GM19328 (cell line): ENCODE measurements around the gene PEF1.

Experiments
- ATAC-seq: cut with Tn5 transposase; IDR thresholded peaks from one replicate; pipeline ENCODE4 v1.9.1; 2021; ENCODE audit warnings: mild to moderate bottlenecking, moderate library complexity; ENCODE audit not compliant: unreplicated experiment

The PEF1 gene

DNA sequence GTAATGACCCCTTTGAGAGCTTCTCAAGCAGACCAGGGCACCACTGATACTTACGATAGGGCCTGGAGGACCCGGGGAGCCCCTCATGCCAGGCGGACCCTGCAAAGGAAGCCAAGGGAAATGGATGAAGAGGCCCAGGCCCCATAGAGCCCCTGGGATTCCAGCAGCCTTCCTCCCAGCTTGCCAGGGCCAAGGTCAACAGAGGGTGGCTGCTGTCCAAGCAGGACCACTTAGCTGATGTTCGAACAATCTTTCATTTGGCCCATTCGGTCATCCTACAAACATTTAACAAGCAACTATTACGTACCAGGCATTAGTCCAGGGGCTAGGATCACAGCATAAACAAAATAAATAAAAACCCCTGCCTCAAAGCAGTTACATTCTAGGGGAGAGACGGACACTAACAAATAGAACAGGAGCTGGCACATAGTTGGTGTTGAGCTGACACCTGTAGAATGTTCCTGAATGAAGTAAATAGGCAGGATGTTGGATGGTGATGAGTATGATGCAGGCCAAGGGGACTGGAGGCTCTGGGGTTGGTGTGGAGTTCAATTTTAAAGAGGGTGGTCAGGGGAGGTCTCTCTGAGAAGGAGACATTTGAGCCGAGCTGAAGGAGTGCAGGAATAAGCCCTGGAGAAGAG lies 27.0 kb upstream of the PEF1 start:
- ATAC-seq, result no peak

DNA sequence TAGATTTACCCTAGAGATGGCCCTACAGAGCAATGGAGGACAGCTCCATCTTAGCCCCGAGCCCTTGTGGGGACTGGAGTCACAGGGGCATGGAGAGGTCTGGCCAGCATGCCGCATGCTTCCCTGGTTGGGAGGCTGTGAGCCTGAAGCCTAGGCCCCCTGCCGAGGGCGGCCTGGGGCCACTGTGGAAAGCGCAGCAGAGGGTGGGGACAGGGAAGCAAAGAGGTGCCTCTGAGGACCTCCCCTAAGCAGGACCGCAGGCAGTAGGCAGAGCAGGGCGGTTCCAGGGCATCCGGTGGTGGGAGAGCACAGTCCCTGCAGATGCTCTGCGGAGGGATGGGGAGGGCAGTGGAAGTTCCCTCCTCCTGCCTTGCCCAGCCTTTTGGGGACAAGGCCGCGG lies 26.5 kb upstream of the PEF1 start:
- no peak for ATAC-seq

DNA sequence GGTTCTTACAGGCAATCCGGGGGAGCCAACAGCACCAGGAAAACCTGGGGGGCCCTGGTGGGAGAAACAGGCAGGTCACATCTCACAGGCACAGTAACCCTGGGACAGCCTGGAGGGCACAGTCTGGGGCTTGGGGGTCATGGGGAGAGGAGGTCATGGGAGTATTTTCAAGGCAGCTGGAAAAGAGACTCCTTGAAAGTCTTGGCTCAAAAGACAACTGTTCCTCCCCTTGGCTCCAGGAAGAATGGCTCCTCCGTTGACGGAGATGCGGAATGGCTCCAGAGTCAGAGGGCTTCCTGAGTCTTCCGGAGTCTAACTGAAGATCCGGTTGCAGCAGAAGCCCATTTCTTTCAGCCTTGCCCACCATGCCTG lies 25.9 kb upstream of the PEF1 start:
- no peak for ATAC-seq

DNA sequence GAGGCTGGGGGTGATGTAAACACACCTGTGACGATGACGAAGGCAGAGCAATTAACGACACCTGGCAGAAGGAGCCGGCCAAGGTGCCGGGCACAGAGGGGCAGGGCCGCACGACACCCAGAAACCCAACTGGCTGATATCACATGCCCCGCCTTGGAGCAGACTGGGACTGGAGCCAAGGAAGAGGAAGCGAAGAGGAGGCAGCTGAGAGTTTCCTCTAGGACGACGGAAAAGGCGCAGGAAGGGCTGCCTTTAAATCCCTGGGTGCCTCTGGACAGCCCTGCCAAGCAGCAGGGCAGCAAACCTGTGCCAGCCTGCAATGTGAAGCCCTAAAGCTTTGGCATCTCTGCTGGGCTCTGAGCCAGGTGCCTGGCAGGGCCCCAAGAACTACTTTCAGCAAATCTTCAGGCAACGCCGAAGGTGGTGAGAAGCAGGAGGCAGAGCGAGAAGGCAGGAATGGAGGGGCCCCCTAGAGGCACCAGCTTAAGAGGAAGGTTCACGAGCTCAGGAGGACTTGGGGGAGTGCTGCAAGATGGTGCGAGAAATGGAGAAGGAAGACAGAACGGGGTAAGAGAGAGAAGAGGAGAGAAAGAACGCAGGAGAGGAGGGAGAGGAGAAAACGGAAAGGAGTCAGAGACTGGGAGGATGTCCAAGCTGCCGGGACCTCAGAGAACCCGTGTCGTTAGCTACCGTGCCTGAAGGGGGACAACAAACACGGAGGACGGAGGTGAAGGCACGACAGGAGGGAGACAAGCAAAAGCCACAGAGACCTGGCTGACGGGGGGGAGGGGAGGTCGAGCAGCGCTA lies 25.3 kb upstream of the PEF1 start:
- no peak for ATAC-seq

DNA sequence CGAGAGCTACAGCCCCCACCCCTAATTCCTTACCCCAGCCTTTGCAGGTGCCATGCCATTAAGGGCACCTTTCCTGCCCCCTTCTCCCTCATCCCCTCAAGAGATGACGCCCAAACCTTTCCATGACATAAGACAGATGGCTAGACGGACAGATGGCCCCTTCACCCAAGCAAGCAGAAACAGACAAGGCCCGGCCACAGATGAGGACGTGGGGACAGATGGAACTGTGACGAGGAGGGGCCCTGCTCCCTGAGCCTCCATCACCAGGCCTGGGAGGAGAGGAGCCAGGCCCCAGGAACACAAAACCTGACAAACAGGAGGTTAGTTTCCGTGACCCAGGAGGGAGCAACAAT lies 24.7 kb upstream of the PEF1 start:
- no peak for ATAC-seq

DNA sequence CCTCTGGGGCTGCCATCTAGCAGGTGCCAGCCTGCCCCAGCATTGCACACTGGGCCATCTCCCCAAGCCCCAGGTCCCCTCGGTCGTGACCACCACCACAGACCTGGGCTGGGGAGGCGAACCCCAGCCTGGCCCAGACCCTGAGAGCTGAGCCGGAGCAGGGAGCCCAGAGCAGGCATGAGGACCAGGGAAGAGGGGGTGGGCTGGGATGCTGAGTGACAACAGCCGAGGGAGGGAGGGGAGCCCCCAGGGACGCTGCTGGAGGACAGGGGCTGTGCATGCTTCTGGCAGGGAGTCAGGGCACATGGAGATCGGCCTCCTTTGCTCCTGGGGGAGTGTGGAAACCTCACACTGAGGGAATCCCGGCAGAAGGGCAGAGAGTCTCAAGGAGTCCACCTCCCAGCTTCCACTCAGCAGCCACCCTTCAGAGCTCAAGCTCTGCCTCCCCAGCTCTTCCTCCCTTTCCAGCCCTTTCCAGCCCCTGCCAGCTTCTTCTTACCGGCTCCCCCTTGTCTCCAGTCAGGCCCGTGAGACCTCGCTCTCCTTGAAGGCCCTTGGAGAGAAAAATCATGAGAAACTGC lies 23.7 kb upstream of the PEF1 start:
- no peak for ATAC-seq

DNA sequence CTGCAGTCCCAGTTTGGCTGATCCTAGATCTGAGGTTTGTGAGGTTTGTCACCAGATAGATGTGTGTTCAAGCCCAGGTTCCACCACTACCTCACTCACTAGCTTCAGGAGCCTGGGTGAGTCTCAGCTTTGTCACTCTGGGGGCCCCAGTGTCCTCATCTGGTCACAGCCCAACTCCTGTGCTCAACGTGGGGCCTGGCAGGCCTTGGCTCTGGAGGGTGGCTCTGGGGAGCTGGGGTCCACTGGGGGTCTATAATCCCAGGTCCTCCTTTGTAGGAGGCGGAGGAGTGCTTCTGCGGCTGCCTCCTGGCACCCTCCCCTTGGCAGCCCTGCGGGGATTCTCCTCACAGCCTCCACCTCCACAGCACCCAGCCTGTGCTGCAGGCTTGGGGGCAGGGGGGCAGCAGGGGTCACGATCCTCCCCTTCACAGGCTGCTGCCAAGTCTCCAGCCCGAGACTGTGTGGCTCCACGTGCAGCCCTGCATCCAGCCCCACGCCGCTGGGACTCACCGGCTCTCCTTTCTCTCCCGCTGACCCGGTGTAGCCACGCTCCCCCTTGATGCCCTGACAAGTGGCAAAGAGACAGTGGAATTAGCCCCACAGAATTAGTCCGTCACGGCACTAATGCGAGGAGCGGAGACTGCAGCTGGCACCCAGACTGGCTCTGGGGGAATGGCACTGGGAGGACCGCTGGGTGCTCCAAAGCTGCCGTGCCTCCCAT lies 22.5 kb upstream of the PEF1 start:
- no peak for ATAC-seq

DNA sequence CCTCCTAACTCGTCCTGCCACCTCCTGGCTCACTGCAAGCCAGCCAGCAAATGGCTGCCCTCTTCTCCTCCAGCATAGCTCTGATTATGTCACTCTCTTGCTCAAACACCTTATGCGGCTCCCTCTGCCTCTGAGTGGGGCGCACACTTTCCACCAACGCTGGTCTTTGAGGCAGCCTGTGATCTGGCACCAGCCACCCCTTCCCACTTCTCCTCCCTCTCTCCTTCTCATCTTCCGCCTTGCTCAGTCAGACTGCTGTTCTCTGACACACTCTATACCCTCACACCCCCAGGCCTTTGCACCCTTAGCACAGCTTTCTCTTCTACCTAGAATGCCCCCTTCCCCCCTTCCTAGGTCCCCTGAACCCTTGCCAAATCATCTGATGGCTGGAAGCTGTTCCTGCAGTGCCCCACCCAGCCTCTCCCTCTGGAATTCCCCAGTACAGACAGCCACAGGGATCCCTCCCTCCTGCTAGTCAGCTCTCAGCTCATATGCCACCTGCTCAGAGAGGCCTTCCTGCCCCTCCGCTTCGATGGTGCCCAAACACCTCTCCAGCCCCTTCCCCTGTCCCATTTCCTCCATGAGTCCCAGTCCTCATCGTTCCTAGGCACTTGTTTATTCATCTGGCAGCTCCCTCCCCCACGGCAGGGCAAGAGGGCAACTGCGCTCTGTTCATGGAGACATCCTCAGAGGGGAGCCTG lies 21.7 kb upstream of the PEF1 start:
- no peak for ATAC-seq

DNA sequence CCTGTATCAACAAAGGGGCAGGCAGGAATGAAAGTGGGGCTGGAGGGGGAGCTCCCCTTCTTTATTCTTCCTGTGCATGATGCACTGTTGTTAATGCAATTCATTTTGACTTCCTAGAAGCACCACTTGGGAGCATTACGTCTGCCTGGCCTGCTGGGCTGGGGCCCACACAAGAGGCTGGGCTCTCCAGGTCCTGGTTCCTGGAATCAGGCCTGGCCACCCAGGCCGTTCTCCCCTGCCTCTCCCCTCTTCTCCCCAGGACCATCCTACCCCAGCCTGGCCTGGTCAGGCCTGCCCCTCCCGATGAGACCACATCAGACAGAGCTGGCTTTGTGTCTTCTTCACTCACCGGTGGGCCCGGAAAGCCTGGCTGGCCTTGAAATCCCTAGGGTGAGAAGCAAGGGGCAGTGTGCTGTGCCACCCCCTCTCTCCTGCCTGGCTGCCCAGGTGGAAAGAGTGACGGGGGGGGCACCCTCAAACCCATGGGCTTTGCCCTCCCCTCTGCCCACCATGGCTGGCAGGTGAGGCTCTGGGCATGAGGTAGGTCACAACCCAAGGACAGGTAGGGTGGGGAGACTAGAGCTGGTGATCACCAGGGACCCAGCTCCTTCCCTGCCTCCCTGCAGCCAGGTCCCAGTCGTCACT lies 20.7 kb upstream of the PEF1 start:
- ATAC-seq, result no peak

DNA sequence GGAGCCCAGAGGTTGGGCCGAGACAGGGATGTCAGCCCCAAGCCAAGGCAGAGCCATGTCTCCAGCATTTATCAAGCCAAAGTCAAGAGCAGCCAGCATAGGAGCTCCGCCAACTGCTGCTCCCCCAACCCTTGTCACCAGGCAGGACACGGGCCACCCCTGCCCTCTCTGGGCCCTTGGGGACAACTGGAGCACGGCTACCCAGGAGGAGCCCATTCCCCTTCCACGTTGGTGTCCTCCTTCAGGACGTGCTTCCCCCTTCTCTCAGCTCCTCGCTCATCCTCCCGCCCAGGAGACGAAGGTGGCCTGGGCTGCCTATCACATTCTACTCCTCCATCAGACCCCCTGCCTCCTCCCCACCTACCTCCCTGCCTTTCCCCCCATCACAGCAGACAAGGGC lies 19.9 kb upstream of the PEF1 start:
- ATAC-seq, result no peak

DNA sequence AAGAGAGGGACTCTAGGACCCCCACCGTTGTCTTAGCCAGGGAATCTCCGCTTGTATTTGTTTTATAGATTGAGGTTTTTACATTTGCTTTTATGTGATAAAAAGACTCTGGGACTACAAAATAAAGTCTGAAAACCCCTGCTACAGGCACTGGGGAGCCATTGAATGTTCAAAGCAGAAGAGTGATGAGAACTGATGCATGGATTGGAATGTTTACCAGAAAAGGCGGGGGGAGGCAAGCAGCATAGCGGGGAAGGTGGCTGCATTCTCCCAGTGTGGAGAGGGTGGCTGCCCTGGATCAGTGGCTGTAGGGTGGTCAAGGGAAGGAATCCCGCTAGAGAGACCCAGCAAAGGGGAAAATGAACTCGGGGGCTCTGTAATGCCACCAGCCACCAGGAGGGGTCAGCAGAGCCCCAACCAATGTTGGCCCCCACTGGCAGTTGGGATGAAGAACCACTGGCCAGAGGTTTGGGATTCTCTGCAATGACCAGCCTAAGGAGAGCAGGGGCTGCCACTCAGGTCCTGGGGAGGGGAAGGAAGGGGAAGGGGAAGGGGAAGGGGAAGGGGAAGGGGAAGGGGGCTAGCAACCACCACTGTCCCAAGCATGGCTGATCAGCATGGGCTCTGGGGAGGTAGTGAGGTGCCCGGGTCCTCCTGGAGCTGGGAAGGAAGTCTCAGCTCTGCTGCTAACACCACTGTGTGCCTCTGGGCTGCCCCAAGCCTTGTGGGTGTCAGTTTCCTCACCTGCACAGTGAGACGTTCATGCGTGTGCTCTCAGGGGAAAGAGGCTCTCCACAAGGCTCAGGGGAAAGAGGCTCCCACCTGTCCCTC lies 19.2 kb upstream of the PEF1 start:
- no peak for ATAC-seq

DNA sequence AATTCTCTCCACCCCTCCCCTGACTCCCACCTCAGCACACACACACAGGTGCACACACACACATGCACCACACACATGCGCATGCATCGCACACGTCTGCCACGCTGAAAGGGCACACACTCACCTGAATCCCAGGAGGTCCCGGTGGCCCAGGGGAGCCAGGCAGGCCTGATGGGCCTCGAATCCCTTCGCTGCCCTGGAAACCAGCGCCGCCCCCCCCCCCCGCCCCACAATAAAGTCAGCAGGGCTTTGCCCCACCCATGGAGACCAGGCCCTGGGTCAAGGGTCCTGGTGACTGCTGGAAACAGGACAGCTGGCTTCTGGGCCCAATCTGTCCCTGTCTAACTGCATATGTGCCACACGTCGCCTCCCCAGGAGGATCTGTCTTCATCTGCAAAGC lies 17.8 kb upstream of the PEF1 start:
- ATAC-seq, result no peak

DNA sequence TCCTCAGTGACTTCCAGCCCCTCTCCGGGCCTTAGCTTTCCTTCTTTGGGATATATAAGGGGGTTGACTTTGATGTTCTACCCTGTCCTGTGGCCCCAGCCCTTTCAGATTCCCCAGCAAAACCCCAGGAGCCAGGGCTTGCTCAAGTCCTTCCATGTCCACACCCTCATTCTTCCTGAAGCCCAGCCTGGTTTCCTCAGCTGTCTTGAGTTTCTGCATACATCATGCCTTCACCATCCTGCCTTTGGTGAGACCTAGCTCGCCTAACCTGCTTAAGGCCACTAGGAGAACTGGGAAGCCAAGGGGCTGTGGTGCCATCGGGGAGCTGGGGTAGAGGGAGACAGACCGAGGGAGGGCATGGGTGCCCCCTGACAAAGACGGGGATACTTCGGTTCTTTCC lies 17.2 kb upstream of the PEF1 start:
- ATAC-seq, result no peak

DNA sequence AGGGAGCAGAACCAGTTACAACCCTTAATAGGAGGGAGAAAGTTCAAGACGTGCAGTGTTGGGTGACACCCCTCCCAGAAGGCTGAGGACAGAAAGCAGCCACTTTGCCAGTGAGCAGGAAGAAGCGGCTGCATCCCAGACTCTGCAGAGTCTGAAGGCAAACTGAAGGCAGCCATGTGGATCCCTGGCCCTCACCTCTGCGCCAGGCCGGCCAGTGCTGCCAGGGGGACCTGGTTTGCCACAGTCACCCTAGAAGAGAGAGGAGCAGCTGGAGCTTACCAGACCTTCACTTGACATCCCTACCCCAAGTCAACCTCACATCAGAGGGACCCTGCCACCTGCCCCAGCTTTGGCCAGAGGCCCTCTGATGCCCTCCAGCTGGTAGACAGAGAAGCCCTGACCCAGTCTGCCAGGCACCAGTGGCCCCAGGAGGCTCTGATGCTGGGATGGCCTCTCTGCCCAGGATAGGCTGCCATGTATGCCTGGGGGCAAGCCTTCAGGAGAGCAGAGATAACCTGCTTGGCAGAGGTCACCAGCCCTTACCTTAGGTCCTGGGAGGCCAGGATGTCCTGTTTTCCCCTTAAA lies 16.3 kb upstream of the PEF1 start:
- no peak for ATAC-seq

DNA sequence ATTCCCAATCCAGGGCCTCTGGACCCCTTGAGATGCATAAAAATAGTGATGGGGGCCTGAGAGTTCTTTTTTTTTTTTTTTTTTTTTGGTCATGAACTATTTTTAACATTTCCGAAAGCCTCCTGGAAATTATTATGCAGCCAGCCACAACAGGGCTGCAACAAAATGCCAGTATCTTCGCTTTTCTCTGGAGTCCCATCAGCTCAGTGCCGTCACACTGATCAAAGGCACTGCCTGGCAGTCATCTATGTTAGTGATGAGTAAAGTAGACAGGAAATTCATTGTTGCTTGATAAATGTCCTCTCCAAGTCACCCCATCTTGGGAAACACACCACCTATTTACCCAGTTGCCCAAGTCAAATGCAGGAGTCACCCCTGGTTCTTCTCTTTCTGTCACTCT lies 15.2 kb upstream of the PEF1 start:
- no peak for ATAC-seq

DNA sequence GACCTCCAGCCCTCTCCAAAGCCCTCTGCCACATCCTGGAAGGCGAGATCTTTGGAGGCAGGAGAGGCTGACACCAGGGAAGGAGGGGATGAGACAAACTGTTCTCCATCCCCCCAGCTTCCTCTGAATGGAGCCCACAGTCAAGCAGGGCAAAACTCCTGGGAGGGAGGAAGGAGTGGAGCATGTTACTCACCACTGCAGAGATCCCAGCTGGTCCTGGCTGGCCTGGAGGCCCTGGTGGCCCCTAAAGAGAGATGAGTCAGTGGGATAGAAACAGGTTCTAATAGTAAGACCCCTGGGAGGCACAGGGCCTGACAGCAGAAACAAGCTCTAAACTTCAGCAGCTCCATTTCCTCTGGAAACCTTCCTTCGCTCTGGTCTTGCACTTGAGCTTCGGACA lies 14.0 kb upstream of the PEF1 start:
- no peak for ATAC-seq

DNA sequence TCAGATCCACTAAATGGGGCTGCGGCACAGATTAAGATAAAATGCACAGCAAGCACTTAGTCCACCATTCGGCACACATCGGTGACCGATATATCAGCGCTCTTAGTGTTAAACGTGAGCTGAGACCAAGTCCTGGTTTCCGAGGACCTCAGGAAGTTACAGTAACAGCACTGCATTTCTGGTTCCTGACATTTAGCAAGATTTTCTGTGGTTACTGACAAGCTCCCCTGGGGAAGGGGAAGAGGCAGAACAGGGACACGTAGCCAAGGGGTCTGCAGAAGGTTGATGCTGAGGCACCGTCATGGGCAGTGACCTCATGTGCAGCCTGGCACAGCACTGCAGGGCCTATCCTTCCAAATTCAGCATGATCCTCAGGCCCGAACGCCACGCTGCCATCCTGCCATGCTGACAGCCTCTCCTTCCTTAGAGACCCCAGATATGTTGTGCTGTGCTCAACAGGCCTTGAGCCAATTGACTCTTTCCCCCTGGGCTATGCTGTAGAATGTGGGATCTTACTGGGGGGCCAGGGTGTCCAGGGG lies 13.4 kb upstream of the PEF1 start:
- ATAC-seq, result no peak

DNA sequence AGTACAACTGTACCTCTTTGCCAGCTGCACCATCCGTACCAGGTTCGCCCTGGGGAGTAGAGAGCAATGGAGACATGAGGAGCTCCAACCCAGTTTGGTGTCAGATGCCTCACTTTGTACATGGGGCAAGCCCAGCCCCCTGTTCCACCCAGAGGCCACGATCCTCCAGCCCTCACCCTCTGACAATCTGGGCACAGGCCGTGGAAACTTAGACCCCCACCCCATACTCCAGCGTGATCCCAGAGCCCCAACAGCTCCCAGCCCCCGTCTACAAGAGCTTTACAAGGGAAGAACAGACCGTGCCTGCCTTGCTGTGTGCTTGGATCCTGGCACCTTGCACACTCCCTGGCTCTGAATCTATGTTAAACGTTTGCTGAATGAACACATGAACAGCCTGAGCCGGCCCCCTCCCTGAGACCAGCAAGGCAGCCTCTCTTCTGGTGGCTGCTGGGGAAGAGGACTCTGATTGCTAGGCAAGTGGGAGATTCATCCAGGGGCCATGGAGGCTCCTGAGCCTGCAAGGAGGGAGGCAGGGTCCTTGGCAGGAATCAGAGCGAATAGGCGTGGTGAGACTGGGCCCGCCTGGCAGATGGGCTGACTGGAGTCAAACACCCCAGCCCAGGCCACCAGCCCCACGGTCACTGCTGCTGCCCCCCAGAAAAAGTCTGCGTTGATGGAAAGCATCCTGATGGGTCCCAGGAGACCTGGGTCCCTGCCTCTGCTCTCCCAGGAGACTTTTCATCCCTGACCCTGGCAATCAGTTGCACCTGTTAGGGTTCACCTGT lies 12.5 kb upstream of the PEF1 start:
- ATAC-seq, result no peak

DNA sequence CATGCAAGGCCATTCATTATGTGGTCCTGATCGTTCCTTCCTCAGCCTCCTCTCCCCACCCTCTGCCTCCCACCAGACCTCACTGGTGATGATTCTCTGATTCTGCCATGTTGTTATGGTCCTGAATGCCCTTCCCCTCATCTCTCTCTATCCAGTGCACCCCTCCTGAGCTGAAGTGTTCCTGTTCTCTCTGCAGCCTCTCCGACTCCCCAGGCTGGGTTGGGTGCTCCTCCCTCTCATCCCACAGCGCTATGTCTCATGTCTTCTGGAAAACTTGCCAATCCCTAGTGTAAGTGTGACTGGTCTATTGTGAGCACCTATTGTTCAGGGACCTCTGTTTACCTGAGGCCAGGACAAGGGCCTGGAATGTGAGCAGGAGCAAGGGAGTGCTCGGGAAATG lies 11.1 kb upstream of the PEF1 start:
- no peak for ATAC-seq
